ENCODE measurements around the gene REG4.

DNA sequence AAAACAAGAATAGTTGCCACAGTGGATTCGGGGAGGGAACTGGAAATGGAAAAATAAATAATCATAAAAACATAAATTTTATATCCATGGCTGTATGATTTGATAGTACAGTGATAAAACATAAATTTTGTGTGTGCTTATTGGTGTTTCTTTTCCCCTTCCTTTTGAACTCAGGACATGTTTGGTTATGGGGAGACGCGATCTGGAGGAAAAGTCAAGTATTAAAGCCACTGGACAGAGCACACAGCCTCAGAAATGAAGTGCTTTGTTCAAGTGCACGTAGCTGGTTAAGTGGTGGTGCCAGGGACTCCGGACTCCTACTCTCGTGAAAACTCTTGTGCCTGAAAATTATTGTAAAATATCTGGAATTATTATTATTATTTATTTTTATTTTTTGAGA, 32.9 kb downstream of the REG4 start:
- no peak for TF ChIP-seq GATA2 (IDR thresholded peaks at IDR 0.05; ENCODE audit: low read depth, low read length)
- no peak for TF ChIP-seq GATA3 (IDR thresholded peaks at IDR 0.05; ENCODE audit: low read depth, low read length)
